ENCODE measurements around the gene TCHH.
"Not testable (repeated sequence)": the region's sequence is repeated elsewhere in the genome, so short reads cannot be mapped to it uniquely, and the experiment has no call there.

TCHH gene

GRCh38 chr1:152151646-152152045, 36.4 kb upstream of the TCHH start:
- H3K4me3 ChIP-seq (ENCODE audit: low read length): no peak overlapping the region
- peak; percentile 23 for DNase-seq (ENCODE audit: low read depth)
- TF ChIP-seq CTCF (conservative IDR thresholded peaks at IDR 0.05; ENCODE audit: low read length): no peak

DNA sequence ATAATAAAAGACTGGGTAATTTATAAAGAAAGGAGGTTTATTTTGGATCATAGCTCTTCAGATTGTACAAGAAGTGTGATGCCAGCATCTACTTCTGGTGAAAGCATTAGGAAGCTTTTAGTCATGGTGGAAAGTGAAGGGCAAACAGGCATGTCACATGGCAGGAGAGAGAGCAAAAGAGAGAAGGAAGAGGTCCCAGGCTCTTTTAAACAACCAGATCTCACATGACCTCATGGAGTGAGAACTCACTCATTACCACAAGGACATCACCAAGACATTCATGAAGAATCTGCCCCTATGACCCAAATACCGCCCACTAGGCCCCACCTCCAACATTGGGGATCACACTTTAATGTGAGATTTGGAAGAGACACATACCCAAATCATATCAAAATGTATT, 33.7 kb upstream of the TCHH start:
- no peak overlapping the region for H3K4me3 ChIP-seq (ENCODE audit: low read length)
- peak; percentile 22 for DNase-seq (ENCODE audit: low read depth)
- no peak for TF ChIP-seq CTCF (conservative IDR thresholded peaks at IDR 0.05; ENCODE audit: low read length)

GRCh38 chr1:152148051-152148450, 32.8 kb upstream of the TCHH start:
- no peak for DNase-seq (ENCODE audit: low read depth)
- no peak for TF ChIP-seq CTCF (conservative IDR thresholded peaks at IDR 0.05; ENCODE audit: low read length)
- H3K4me3 ChIP-seq (ENCODE audit: low read length): no peak overlapping the region

DNA sequence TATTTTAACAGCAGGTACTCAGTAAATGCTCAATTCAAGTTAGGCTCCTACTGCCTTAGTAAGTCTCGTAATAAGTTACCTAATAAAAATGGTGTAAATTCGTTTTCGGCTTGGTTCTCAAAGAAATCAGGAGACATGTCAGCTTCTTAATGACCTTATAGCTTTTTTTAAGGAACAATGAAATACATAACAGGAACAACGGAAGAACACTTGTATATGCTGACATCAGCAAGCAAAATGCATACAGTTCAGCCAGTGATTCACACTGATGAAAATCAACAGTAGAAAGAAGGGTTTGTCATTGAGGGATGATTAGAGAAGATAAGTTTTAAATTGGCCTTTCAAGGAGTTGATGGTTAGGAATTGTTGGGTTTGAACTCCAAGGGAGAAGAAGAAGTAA, 30.5 kb upstream of the TCHH start:
- no peak for TF ChIP-seq CTCF (conservative IDR thresholded peaks at IDR 0.05; ENCODE audit: low read length)
- no peak for DNase-seq (ENCODE audit: low read depth)
- H3K4me3 ChIP-seq (ENCODE audit: low read length): no peak overlapping the region

DNA sequence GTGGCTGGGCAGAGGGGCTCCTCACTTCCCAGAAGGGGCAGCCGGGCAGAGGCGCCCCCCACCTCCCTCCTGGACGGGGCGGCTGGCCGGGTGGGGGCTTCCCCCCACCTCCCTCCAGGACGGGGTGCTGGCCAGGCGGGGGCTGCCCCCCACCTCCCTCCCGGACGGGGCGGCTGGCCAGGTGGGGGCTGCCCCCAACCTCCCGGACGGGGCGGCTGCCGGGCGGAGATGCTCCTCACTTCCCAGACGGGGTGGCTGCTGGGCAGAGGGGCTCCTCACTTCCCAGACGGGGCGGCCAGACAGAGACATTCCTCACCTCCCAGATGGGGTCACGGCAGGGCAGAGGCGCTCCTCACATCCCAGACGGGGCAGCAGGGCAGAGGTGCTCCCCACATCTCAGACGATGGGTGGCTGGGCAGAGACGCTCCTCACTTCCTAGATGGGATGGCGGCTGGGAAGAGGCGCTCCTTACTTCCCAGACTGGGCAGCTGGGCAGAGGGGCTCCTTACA, 29.5 kb upstream of the TCHH start:
- not testable (repeated sequence) for H3K4me3 ChIP-seq (ENCODE audit: low read length); DNase-seq (ENCODE audit: low read depth)

- H3K4me3 ChIP-seq (ENCODE audit: low read length): no peak overlapping the region
- no peak for DNase-seq (ENCODE audit: low read depth)
- no peak for TF ChIP-seq CTCF (conservative IDR thresholded peaks at IDR 0.05; ENCODE audit: low read length)
Measured at GRCh38 chr1:152143150-152143887, 28.1 kb upstream of the TCHH start.

- peak; percentile 75 for DNase-seq (ENCODE audit: low read depth)
- no peak overlapping the region for H3K4me3 ChIP-seq (ENCODE audit: low read length)
- TF ChIP-seq CTCF (conservative IDR thresholded peaks at IDR 0.05; ENCODE audit: low read length): peak; percentile 99
Measured at GRCh38 chr1:152141971-152142584, 26.8 kb upstream of the TCHH start.

Measured in AG10803 (cell line).